ENCODE results near the gene NAAA.
"Not testable (repeated sequence)": the region's sequence is repeated elsewhere in the genome, so short reads cannot be mapped to it uniquely, and the experiment has no call there.

Gene NAAA

GRCh38 chr4:75920327-75920726, 20.5 kb downstream of the NAAA start:
- no peak overlapping the region for H3K4me3 ChIP-seq (ENCODE audit: low read depth, low read length)
- no peak for DNase-seq (ENCODE audit: low read depth)
- no peak for TF ChIP-seq CTCF (IDR thresholded peaks at IDR 0.05; ENCODE audit: control insufficient read depth, extremely low read depth, insufficient read depth)

GRCh38 chr4:75919920-75920319, 20.9 kb downstream of the NAAA start:
- no peak overlapping the region for H3K4me3 ChIP-seq (ENCODE audit: low read depth, low read length)
- peak; percentile 87 for DNase-seq (ENCODE audit: low read depth)
- TF ChIP-seq CTCF (IDR thresholded peaks at IDR 0.05; ENCODE audit: control insufficient read depth, extremely low read depth, insufficient read depth) = no peak

DNA sequence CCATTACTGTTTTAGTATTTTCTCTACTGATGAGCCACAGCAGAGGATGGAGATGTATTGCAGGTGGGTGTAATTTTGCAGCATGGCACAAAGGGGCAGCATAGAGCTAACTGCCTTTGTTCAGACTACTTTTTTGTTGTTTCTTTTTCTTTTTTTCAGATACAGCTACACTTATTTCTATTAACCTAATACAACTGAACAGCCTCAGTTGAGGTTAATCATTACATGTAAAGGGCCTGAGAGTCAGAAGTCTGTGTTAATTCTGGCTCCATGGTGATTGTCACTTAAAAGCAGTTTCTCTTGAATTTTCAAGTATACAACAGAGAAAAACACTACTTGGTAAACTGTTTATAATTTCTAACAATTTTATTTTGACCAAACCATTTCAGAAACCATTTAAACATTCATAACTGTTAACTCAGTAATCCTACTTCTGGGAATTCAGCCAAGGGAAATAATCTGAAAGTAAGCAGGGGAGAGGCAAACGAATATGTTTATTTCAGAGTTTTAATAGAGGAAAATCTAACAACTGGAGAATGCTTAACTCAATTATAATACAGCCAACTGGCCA, 24.6 kb downstream of the NAAA start:
- DNase-seq (ENCODE audit: low read depth) = no peak
- peak; percentile 79 for TF ChIP-seq CTCF (IDR thresholded peaks at IDR 0.05; ENCODE audit: control insufficient read depth, extremely low read depth, insufficient read depth)
- no peak overlapping the region for H3K4me3 ChIP-seq (ENCODE audit: low read depth, low read length)

- no peak for DNase-seq (ENCODE audit: low read depth)
- H3K4me3 ChIP-seq (ENCODE audit: low read depth, low read length) = no peak overlapping the region
- no peak for TF ChIP-seq CTCF (IDR thresholded peaks at IDR 0.05; ENCODE audit: control insufficient read depth, extremely low read depth, insufficient read depth)
These were observed 27.8 kb downstream of the NAAA start for GRCh38 chr4:75912968-75913367.

GRCh38 chr4:75910831-75911230, 30.0 kb downstream of the NAAA start:
- DNase-seq (ENCODE audit: low read depth) = not testable (repeated sequence)

GRCh38 chr4:75909405-75909804, 31.4 kb downstream of the NAAA start:
- no peak overlapping the region for H3K4me3 ChIP-seq (ENCODE audit: low read depth, low read length)
- TF ChIP-seq CTCF (IDR thresholded peaks at IDR 0.05; ENCODE audit: control insufficient read depth, extremely low read depth, insufficient read depth) = no peak
- DNase-seq (ENCODE audit: low read depth) = no peak

More at GRCh38 chr4:75910831-75911230, 30.0 kb downstream of the NAAA start:
- not testable (repeated sequence) for H3K4me3 ChIP-seq (ENCODE audit: low read depth, low read length)

DNA sequence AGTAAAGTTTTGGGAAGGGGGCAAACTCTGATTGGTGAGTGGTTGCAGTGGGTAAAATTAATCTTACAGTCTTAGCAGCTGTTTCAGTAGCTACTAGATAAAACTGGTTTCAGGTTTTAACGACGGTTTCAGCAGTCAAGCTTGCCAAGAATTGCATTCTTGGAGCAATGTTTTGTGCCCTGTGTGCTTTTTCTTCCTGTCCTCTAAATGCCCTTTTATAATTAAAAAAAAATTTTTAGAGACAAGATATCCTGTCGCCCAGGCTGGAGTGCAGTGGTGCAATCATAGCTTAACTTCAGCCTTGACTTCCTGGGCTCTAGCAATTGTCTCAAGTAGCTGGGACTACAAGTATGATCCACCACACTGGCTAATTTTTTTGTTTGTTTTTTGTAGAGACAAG, 32.3 kb downstream of the NAAA start:
- DNase-seq (ENCODE audit: low read depth) = no peak
- no peak for TF ChIP-seq CTCF (IDR thresholded peaks at IDR 0.05; ENCODE audit: control insufficient read depth, extremely low read depth, insufficient read depth)
- no peak overlapping the region for H3K4me3 ChIP-seq (ENCODE audit: low read depth, low read length)
